ENCODE results near the gene LMAN1L.

Gene LMAN1L

GRCh38 chr15:74777769-74778598 is 34.7 kb upstream of the LMAN1L start:
- no peak for TF ChIP-seq CTCF (IDR thresholded peaks at IDR 0.05; ENCODE audit: low read depth, low read length, missing control alignments)
- no peak overlapping the region for H3K4me3 ChIP-seq (ENCODE audit: low read depth, low read length)
- DNase-seq (ENCODE audit: low read depth): no peak

GRCh38 chr15:74778599-74778970 is 34.0 kb upstream of the LMAN1L start:
- no peak for DNase-seq (ENCODE audit: low read depth)
- no peak for TF ChIP-seq CTCF (IDR thresholded peaks at IDR 0.05; ENCODE audit: low read depth, low read length, missing control alignments)
- no peak overlapping the region for H3K4me3 ChIP-seq (ENCODE audit: low read depth, low read length)

GRCh38 chr15:74779162-74779648 is 33.4 kb upstream of the LMAN1L start:
- DNase-seq (ENCODE audit: low read depth): no peak
- no peak for TF ChIP-seq CTCF (IDR thresholded peaks at IDR 0.05; ENCODE audit: low read depth, low read length, missing control alignments)
- H3K4me3 ChIP-seq (ENCODE audit: low read depth, low read length): no peak overlapping the region

GRCh38 chr15:74780523-74781430 is 31.9 kb upstream of the LMAN1L start:
- no peak for TF ChIP-seq CTCF (IDR thresholded peaks at IDR 0.05; ENCODE audit: low read depth, low read length, missing control alignments)
- peak overlapping the region; percentile 66 for H3K4me3 ChIP-seq (ENCODE audit: low read depth, low read length)
- no peak for DNase-seq (ENCODE audit: low read depth)

GRCh38 chr15:74781431-74782258 is 31.0 kb upstream of the LMAN1L start, which contains the start of gene CSK:
Gene CSK (plus strand): TSS chr15:74782080. CDS start chr15:74798298, 16,218 bp downstream.
- no peak for DNase-seq (ENCODE audit: low read depth)
- peak; percentile 62 for TF ChIP-seq CTCF (IDR thresholded peaks at IDR 0.05; ENCODE audit: low read depth, low read length, missing control alignments)
- peak within 1 kb of the TSS; percentile 95 for H3K4me3 ChIP-seq (ENCODE audit: low read depth, low read length)
